Activated T-cell treated with anti-CD3 and anti-CD28 coated beads, Interleukin-2, amount 50 U/mL, for 24 hours (primary cell): Measurements from ENCODE around the gene THADA.
A peak's percentile ranks its signal among the peaks of the same experiment; 100 is the strongest.

ENCODE experiments used
- DNase-seq: peaks from one replicate; pipeline ENCODE4 v3.0.0-alpha.2; 2020
- H3K27ac Mint-ChIP-seq: 2 replicates; pipeline ENCODE4 v1.8.0; 2020; ENCODE audit warnings: mild to moderate bottlenecking, mixed read lengths
- H3K27me3 Mint-ChIP-seq: 2 replicates; pipeline ENCODE4 v1.8.0; 2020; ENCODE audit warnings: mixed read lengths
- H3K36me3 Mint-ChIP-seq: 2 replicates; pipeline ENCODE4 v1.8.0; 2020; ENCODE audit warnings: low read depth, mixed read lengths
- H3K4me1 Mint-ChIP-seq: 2 replicates; pipeline ENCODE4 v1.8.0; 2020; ENCODE audit warnings: low read depth, mixed read lengths
- H3K4me3 Mint-ChIP-seq: 2 replicates; pipeline ENCODE4 v1.8.0; 2020; ENCODE audit warnings: mild to moderate bottlenecking, moderate library complexity, mixed read lengths
- H3K9me3 Mint-ChIP-seq: 2 replicates; pipeline ENCODE4 v1.8.0; 2020; ENCODE audit warnings: mixed read lengths

The THADA gene

DNA sequence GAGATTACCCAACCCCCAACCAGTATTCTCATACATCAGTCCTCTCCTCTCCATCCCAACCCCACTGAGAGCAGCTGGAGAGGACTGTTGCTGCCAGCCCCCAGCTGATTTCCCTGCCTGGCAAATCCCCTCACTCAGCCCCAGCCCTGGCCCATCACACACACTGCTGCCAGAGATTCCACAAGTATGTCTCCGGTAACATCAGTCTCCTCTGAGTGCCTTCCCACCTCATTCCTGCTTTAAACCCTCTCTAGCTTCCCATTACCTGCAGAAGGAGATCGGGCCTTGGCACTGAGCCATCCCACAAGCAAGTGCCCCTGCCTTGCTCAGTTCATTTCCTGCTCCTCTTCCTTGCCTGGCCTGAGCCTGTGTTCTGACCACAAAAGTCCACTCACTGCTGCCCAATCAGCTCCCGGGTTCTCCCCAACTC is 318.9 kb downstream of the THADA start:
- H3K9me3 Mint-ChIP-seq: no peaks in the 10 kb centered on the region
- DNase-seq: no peak
- no peak overlapping the region for H3K4me3 Mint-ChIP-seq
- peaks cover 16% of the 10 kb centered on the region for H3K4me1 Mint-ChIP-seq
- no peaks in the 10 kb centered on the region for H3K27me3 Mint-ChIP-seq
- H3K27ac Mint-ChIP-seq: no peak overlapping the region
- peaks cover 73% of the 10 kb centered on the region for H3K36me3 Mint-ChIP-seq

DNA sequence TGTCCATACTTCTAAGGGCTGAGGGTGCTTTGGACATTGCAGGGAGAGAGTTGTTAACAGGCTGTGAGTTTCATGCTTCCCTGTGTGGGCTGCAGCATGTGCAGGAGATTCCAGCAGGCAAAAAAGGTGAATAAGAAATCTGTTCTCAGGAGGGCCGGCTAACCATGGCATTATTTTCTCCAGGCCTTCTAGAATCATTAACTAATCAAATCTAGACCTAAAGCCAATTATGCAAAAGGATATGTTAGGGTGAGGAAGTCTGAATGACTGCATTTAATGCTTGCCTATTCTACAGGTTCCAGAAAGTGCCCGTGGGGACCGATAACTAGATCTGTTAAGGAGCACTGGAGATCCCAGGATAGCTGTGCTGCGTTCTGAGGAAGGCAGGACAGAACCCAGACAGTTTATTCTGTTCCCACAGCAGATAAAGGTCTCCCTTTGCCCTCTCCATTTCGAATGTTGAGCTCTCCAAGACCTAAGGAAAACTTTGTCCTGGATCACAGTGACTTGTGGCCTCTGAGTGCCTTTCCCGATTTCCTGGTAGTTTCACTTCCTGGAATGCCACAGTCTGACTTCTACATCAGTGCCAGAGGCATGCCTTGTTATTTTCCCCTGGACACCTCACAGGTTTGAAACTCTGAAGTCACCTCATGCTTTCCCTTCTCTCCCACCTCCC is 319.4 kb downstream of the THADA start:
- Mint-ChIP-seq H3K4me3 (no peak overlapping the region), H3K36me3 (peaks cover 72% of the 10 kb centered on the region), H3K27me3 (no peaks in the 10 kb centered on the region), H3K4me1 (peaks cover 16% of the 10 kb centered on the region), H3K9me3 (no peaks in the 10 kb centered on the region), H3K27ac (no peak overlapping the region)
- no peak for DNase-seq

- Mint-ChIP-seq H3K9me3 (no peaks in the 10 kb centered on the region), H3K27me3 (no peaks in the 10 kb centered on the region), H3K36me3 (peaks cover 73% of the 10 kb centered on the region), H3K27ac (no peak overlapping the region), H3K4me1 (peaks cover 16% of the 10 kb centered on the region), H3K4me3 (no peak overlapping the region)
- DNase-seq: no peak
Measured at GRCh38 chr2:43274721-43275120, 321.1 kb downstream of the THADA start.

GRCh38 chr2:43274055-43274454 is 321.8 kb downstream of the THADA start:
- Mint-ChIP-seq H3K4me1 (peaks cover 18% of the 10 kb centered on the region), H3K9me3 (no peaks in the 10 kb centered on the region), H3K36me3 (peaks cover 73% of the 10 kb centered on the region), H3K4me3 (no peak overlapping the region), H3K27me3 (no peaks in the 10 kb centered on the region), H3K27ac (no peak overlapping the region)
- no peak for DNase-seq

GRCh38 chr2:43273529-43273928 is 322.3 kb downstream of the THADA start:
- peaks cover 73% of the 10 kb centered on the region for H3K36me3 Mint-ChIP-seq
- H3K9me3 Mint-ChIP-seq: no peaks in the 10 kb centered on the region
- H3K27ac Mint-ChIP-seq: peak overlapping the region; percentile 44
- no peak overlapping the region for H3K4me3 Mint-ChIP-seq
- DNase-seq: peak; percentile 34
- peaks cover 18% of the 10 kb centered on the region for H3K4me1 Mint-ChIP-seq
- H3K27me3 Mint-ChIP-seq: no peaks in the 10 kb centered on the region

- H3K4me3 Mint-ChIP-seq: no peak overlapping the region
- H3K36me3 Mint-ChIP-seq: peaks cover 74% of the 10 kb centered on the region
- no peak overlapping the region for H3K27ac Mint-ChIP-seq
- no peaks in the 10 kb centered on the region for H3K27me3 Mint-ChIP-seq
- no peak for DNase-seq
- H3K9me3 Mint-ChIP-seq: no peaks in the 10 kb centered on the region
- H3K4me1 Mint-ChIP-seq: peaks cover 18% of the 10 kb centered on the region
Measured at GRCh38 chr2:43270930-43271615, 324.8 kb downstream of the THADA start.

DNA sequence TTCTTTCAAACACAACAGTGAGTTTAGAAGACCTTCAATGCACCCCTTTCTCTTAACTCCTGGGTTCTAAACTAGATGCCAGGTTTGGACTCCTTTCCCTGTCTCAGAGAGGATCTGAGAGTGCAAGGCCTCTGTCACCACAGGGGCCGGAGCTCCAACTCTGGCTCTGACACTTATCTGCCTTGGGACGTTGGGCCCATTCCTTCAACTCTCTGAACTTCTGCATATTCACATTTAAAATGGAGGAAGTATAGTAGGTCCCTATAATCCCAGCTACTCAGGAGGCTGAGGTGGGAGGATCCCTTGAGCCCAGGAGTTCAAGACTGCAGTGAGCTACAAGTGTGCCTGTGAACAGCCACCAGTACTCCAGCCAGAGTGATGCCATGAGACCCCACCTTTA is 325.4 kb downstream of the THADA start:
- Mint-ChIP-seq H3K9me3 (no peaks in the 10 kb centered on the region), H3K27ac (peak overlapping the region; percentile 62), H3K4me1 (peaks cover 18% of the 10 kb centered on the region), H3K4me3 (no peak overlapping the region), H3K27me3 (no peaks in the 10 kb centered on the region), H3K36me3 (peaks cover 72% of the 10 kb centered on the region)
- DNase-seq: no peak

DNA sequence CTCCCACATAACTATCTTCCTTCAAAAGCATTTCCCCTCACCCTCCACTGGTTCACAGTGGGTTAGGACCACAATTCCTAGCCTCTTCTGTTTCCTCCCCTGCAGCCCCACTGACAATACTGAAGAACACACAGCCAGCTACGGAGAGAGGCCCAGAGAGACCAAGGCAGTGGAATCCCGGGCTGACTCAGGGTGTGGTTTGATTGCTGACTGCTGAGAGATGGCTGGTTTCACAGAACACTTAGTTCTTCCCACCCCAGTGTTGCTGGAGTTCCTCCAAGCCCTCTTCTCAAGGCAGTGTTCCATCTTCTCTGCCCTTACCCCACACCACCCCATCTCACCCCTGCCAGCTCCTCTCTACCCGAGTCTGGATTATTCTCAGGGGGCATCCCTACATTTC is 326.1 kb downstream of the THADA start:
- Mint-ChIP-seq H3K9me3 (no peaks in the 10 kb centered on the region), H3K36me3 (peaks cover 79% of the 10 kb centered on the region), H3K27ac (peak overlapping the region; percentile 62), H3K4me1 (peaks cover 18% of the 10 kb centered on the region), H3K4me3 (no peak overlapping the region), H3K27me3 (no peaks in the 10 kb centered on the region)
- no peak for DNase-seq

DNA sequence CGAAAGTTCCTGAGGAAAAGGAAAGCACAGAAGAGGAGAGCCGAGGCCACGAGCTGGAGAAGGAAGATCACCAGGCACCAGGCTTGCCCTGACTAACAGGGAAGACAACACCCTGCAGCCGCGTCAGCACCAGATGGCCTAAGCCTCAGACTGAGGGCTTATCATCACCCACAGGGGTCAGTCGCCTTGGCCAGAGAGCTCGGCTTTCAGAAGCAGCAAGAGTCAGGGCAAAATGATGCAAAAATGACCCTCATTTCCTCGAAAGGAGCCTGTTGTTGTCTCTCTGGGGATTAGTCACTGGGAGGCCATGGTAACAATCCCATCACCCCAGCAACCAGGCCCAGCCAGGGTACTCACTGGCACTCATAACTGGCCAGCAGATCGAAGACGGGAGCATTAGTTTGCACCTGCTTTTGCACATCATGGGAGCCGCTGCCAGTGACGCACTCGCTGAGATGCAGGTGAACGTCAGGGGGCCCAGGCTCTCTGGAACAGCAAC is 326.7 kb downstream of the THADA start:
- no peak overlapping the region for H3K4me3 Mint-ChIP-seq
- no peaks in the 10 kb centered on the region for H3K9me3 Mint-ChIP-seq
- H3K4me1 Mint-ChIP-seq: peaks cover 18% of the 10 kb centered on the region
- DNase-seq: no peak
- no peaks in the 10 kb centered on the region for H3K27me3 Mint-ChIP-seq
- H3K27ac Mint-ChIP-seq: peak overlapping the region; percentile 39
- H3K36me3 Mint-ChIP-seq: peaks cover 80% of the 10 kb centered on the region

DNA sequence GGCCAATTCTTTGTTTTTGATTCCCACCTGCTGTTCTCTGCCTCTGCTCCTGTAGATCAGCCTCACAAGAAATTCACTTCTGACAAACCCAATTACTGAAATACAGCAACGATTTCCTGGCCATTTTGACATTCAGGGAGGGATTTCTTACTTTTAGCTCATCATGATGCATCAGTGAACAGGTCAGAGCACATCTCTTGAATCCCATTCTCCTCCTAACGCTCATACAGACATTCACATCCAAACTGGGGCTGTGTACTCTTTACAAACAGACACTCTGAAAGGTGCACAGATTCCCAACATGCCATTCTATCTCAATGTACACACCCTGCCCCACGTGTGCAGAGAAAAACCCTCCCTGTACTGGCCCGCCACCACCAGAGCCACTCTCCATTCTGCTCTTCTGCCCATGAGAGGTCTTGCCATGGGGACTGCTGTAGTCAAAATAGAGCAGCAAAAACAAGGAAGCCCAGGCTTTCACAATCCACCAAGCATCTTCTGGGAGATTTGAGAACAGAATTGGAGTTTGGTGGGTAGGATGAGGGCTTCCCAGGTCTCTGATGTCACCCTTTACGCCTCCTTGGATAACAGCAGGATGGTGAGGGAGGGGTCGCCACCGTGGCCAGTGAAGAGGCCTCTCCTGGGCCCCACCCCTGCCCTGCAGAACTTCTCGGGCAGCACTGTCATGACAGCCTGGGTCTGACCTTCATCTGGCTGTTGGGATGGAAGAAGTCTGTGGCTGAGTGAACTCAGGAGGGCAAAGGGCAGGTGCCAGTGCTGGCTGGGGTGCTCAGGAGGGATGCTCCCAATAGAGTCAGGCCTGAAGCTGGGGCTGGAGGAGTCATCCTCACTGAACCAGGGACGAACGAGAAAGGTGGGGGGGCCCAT is 327.5 kb downstream of the THADA start:
- Mint-ChIP-seq H3K4me1 (peaks cover 12% of the 10 kb centered on the region), H3K9me3 (no peaks in the 10 kb centered on the region), H3K4me3 (no peak overlapping the region), H3K27me3 (no peaks in the 10 kb centered on the region), H3K27ac (peak overlapping the region; percentile 39), H3K36me3 (peaks cover 79% of the 10 kb centered on the region)
- no peak for DNase-seq

DNA sequence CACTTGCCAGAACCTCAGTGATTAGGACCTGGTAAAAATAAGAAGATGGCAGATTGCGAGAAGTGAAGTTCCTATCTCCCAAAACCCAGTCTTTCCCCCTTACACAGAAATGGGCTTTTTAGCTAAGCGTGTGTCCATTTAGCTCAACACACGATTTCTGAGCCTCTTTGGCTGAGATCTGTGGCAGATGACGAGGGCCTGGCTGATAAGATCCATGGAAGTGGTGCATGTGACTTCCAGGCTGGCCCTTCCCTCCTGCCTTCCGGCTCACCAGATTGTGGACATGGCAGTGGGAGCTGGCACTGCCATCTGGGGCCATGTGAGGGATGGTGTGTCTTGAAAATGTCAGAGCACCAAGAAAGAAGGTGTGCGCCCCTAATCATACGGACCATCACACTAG is 328.5 kb downstream of the THADA start:
- Mint-ChIP-seq H3K27ac (peak overlapping the region; percentile 11), H3K9me3 (no peaks in the 10 kb centered on the region), H3K27me3 (no peaks in the 10 kb centered on the region), H3K36me3 (peaks cover 82% of the 10 kb centered on the region), H3K4me1 (peaks cover 9% of the 10 kb centered on the region), H3K4me3 (no peak overlapping the region)
- no peak for DNase-seq

DNA sequence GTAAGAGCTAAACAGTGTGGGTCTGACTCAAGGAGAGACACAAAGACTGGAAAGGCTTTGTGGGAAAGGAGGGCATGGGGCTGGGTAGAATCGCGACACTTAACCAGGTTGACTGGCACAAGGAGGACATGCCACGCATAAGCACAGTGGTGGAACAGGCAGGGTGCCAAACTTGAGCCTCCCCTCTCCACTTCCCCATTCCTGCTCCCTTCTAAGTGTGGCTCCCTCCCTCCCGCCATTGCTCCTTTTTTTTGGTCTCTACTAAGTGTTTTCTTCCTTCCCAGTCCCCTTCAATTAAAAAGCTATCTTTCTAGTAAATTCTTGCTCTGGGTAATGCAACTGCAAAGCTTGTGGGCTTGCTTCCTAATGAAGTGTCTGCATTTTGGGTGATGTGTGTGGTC is 329.1 kb downstream of the THADA start:
- Mint-ChIP-seq H3K4me1 (peaks cover 9% of the 10 kb centered on the region), H3K27ac (peak overlapping the region; percentile 47), H3K36me3 (peaks cover 81% of the 10 kb centered on the region), H3K4me3 (no peak overlapping the region), H3K27me3 (no peaks in the 10 kb centered on the region), H3K9me3 (no peaks in the 10 kb centered on the region)
- no peak for DNase-seq

DNA sequence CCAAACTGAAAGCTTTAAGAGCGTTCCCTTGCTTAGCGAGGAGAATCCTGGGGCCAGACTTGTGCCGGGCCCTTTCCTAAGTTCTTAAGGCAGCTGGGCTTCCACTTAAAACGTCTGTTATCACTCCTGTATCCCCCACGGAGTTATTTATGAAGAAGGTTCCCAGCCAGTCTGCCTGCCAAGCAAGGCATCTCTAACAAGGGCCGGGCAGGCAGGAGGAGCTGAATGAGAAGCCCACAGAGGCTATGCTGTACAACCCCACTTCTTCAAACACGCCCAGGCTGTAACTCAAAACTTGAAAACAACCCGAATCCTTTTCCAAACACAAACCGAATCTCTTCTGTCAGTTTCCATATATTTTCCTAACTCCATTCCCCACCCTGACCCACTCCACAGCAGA is 330.4 kb downstream of the THADA start:
- Mint-ChIP-seq H3K27ac (no peak overlapping the region), H3K4me1 (peaks cover 9% of the 10 kb centered on the region), H3K9me3 (no peaks in the 10 kb centered on the region), H3K27me3 (no peaks in the 10 kb centered on the region), H3K36me3 (peaks cover 71% of the 10 kb centered on the region), H3K4me3 (no peak overlapping the region)
- no peak for DNase-seq

- no peak overlapping the region for H3K4me3 Mint-ChIP-seq
- peaks cover 68% of the 10 kb centered on the region for H3K36me3 Mint-ChIP-seq
- H3K4me1 Mint-ChIP-seq: peaks cover 5% of the 10 kb centered on the region
- no peaks in the 10 kb centered on the region for H3K9me3 Mint-ChIP-seq
- DNase-seq: no peak
- H3K27me3 Mint-ChIP-seq: no peaks in the 10 kb centered on the region
- no peak overlapping the region for H3K27ac Mint-ChIP-seq
Measured at GRCh38 chr2:43265001-43265400, 330.8 kb downstream of the THADA start.
